Left ventricle myocardium inferior (tissue), 1 donor: ENCODE data around the gene MID1IP1. TPM values are rescaled to one million over a fixed set of nuclear protein-coding genes. Genes with fewer than 3 reads are reported as not detected.

Experiments
- DNase-seq: peaks from one replicate; pipeline ENCODE4 v3.0.0-alpha.2; 2020
- H3K27ac ChIP-seq: fragments of 200-600 bp; replicated peaks from 2 replicates; pipeline ENCODE4 v1.8.0; 2021
- H3K27me3 ChIP-seq: fragments of 200-600 bp; 2 replicates; pipeline ENCODE4 v1.8.0; 2021; ENCODE audit warnings: low read depth
- H3K36me3 ChIP-seq: fragments of 200-600 bp; 2 replicates; pipeline ENCODE4 v1.8.0; 2021
- H3K4me1 ChIP-seq: fragments of 200-600 bp; 2 replicates; pipeline ENCODE4 v1.8.0; 2021
- H3K4me3 ChIP-seq: fragments of 200-600 bp; 2 replicates; pipeline ENCODE4 v1.8.0; 2021; ENCODE audit warnings: mild to moderate bottlenecking, moderate library complexity
- H3K9me3 ChIP-seq: fragments of 200-600 bp; replicated peaks from 2 replicates; pipeline ENCODE4 v1.8.0; 2021
- CTCF ChIP-seq: fragments of 200-600 bp; IDR thresholded peaks from 2 replicates; pipeline ENCODE4 v1.8.0; 2021; ENCODE audit warnings: antibody characterized with exemption, mild to moderate bottlenecking, borderline replicate concordance
- intact Hi-C: fragments of 100-400 bp; cut with micrococcal nuclease; formaldehyde crosslinking; loops from one replicate; pipeline ENCODE4 v1.11.0; 2022
- total RNA-seq: library from RNA; stranded (reverse); fragmentation: NEBNext Ultra II Directional; extraction: Animal tissue kit (Norgen Biotek cat#: 25700); gene quantifications from one replicate; pipeline ENCODE4 v1.2.1, GENCODE V29; 2021
- donor health status: DM: no; HTN: yes; CAD: no; lungs with severe emphysema.

Gene MID1IP1
- total RNA-seq, 1 donor from 2014 or later = 30.9 TPM

GRCh38 chrX:38817004-38817703, 15.9 kb downstream of the MID1IP1 start:
- intact Hi-C loops = no loop called here
- H3K4me1 ChIP-seq = peaks cover 16% of the 10 kb centered on the region
- TF ChIP-seq CTCF = no peak
- no peaks in the 10 kb centered on the region for H3K36me3 ChIP-seq
- H3K27ac ChIP-seq = peak overlapping the region; percentile 69
- H3K4me3 ChIP-seq = no peak overlapping the region
- peaks cover 4% of the 10 kb centered on the region for H3K9me3 ChIP-seq
- no peaks in the 10 kb centered on the region for H3K27me3 ChIP-seq
- peak; percentile 53 for DNase-seq

- Histone ChIP-seq H3K27ac (no peak overlapping the region), H3K4me1 (peaks cover 16% of the 10 kb centered on the region), H3K4me3 (no peak overlapping the region), H3K36me3 (no peaks in the 10 kb centered on the region), H3K27me3 (no peaks in the 10 kb centered on the region), H3K9me3 (peaks cover 2% of the 10 kb centered on the region)
- DNase-seq = no peak
- TF ChIP-seq CTCF = no peak
- intact Hi-C loops = no loop called here
Observed at GRCh38 chrX:38819163-38819562, 17.9 kb downstream of the MID1IP1 start.

- Histone ChIP-seq H3K27me3 (no peaks in the 10 kb centered on the region), H3K27ac (no peak overlapping the region), H3K36me3 (no peaks in the 10 kb centered on the region), H3K9me3 (no peaks in the 10 kb centered on the region), H3K4me3 (no peak overlapping the region), H3K4me1 (peaks cover 16% of the 10 kb centered on the region)
- DNase-seq = no peak
- intact Hi-C loops = no loop called here
- TF ChIP-seq CTCF = no peak
Observed at GRCh38 chrX:38819709-38820108, 18.4 kb downstream of the MID1IP1 start.

- Histone ChIP-seq H3K4me1 (peaks cover 16% of the 10 kb centered on the region), H3K4me3 (no peak overlapping the region), H3K27me3 (no peaks in the 10 kb centered on the region), H3K27ac (no peak overlapping the region), H3K36me3 (no peaks in the 10 kb centered on the region), H3K9me3 (no peaks in the 10 kb centered on the region)
- no peak for TF ChIP-seq CTCF
- intact Hi-C loops = no loop called here
- DNase-seq = no peak
Observed at GRCh38 chrX:38820751-38821150, 19.5 kb downstream of the MID1IP1 start.

- Histone ChIP-seq H3K36me3 (no peaks in the 10 kb centered on the region), H3K27me3 (no peaks in the 10 kb centered on the region), H3K9me3 (no peaks in the 10 kb centered on the region), H3K27ac (no peak overlapping the region), H3K4me3 (no peak overlapping the region), H3K4me1 (no peaks in the 10 kb centered on the region)
- no peak for DNase-seq
- intact Hi-C loops = no loop called here
- TF ChIP-seq CTCF = no peak
Observed at GRCh38 chrX:38824176-38824575, 22.9 kb downstream of the MID1IP1 start.
